Measurements from ENCODE around the gene KMT2D. TPM values are rescaled to one million over a fixed set of nuclear protein-coding genes. Genes with fewer than 3 reads are reported as not detected.

The KMT2D gene
- total RNA-seq, 2 experiments from 2014 or later, result 41.8 to 129 TPM

GRCh38 chr12:49061157-49061650, 610 bp upstream of the KMT2D start:
- POLR2A ChIA-PET, result interaction anchor here (0.6 to 1.0 kb wide), 2 partner anchors 10 to 277 kb away, joined by 3 to 5 read pairs; no protein-coding TSS in a partner anchor
- intact Hi-C loops (cut with micrococcal nuclease; ENCODE audit: unreplicated experiment), result no loop called here
- peaks cover 31% of the 10 kb centered on the region for H3K4me1 ChIP-seq (ENCODE audit: insufficient read depth, low read length, poor library complexity, severe bottlenecking)

GRCh38 chr12:49059299-49060171, 1.1 kb downstream of the KMT2D start:
- H2AFZ ChIP-seq (ENCODE audit: low read length), result peak overlapping the region; percentile 92; the same call in 1 of the 2 replicates
- CTCF ChIA-PET (ENCODE audit: unreplicated experiment), result interaction anchor here (1.0 kb wide), 1 partner anchor 63 kb away, joined by 3 read pairs; no protein-coding TSS in a partner anchor

More at GRCh38 chr12:49061157-49061650, 610 bp upstream of the KMT2D start:
- peaks cover 39% of the 10 kb centered on the region for H3K79me2 ChIP-seq (ENCODE audit: insufficient read depth, low read depth, low read length)
- H3K9me3 ChIP-seq (ENCODE audit: low read length), result no peaks in the 10 kb centered on the region
- peak overlapping the region; percentile 87 for H3K4me3 ChIP-seq (ENCODE audit: low read depth, low read length, poor library complexity, severe bottlenecking)
- H3K36me3 ChIP-seq (ENCODE audit: insufficient read depth, low read length), result peaks cover 10% of the 10 kb centered on the region; the same call in 1 of the 2 replicates
- H3K4me2 ChIP-seq (ENCODE audit: low read length), result peak overlapping the region; percentile 95
- peak overlapping the region; percentile 92; the same call in 1 of the 2 replicates for H2AFZ ChIP-seq (ENCODE audit: low read length)
- CTCF ChIA-PET (ENCODE audit: unreplicated experiment), result no interaction called here
- TF ChIP-seq EZH2phosphoT487 (IDR thresholded peaks at IDR 0.05; ENCODE audit: borderline replicate concordance, low read depth, low read length), result no peak
- TF ChIP-seq, protein P1, sequence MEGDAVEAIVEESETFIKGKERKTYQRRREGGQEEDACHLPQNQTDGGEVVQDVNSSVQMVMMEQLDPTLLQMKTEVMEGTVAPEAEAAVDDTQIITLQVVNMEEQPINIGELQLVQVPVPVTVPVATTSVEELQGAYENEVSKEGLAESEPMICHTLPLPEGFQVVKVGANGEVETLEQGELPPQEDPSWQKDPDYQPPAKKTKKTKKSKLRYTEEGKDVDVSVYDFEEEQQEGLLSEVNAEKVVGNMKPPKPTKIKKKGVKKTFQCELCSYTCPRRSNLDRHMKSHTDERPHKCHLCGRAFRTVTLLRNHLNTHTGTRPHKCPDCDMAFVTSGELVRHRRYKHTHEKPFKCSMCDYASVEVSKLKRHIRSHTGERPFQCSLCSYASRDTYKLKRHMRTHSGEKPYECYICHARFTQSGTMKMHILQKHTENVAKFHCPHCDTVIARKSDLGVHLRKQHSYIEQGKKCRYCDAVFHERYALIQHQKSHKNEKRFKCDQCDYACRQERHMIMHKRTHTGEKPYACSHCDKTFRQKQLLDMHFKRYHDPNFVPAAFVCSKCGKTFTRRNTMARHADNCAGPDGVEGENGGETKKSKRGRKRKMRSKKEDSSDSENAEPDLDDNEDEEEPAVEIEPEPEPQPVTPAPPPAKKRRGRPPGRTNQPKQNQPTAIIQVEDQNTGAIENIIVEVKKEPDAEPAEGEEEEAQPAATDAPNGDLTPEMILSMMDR (conservative IDR thresholded peaks at IDR 0.05; ENCODE audit: low read length), result no peak
- H4K20me1 ChIP-seq (ENCODE audit: insufficient read depth, low read length), result peaks cover 33% of the 10 kb centered on the region
- peak overlapping the region; percentile 72 for H3K27ac ChIP-seq (ENCODE audit: low read depth, low read length, poor library complexity, severe bottlenecking)
- H3K9me2 ChIP-seq (ENCODE audit: insufficient read depth, low read length), result no peaks in the 10 kb centered on the region
- TSS peak; percentile 61 for BruUV-seq (replicated peaks)
- no peak for DNase-seq (ENCODE audit: low spot score)

More at GRCh38 chr12:49059299-49060171, 1.1 kb downstream of the KMT2D start:
- Histone ChIP-seq H3K4me3 (ENCODE audit: low read depth, low read length, poor library complexity, severe bottlenecking) (peak overlapping the region; percentile 87), H3K4me2 (ENCODE audit: low read length) (peak overlapping the region; percentile 95), H3K4me1 (ENCODE audit: insufficient read depth, low read length, poor library complexity, severe bottlenecking) (peaks cover 40% of the 10 kb centered on the region), H4K20me1 (ENCODE audit: insufficient read depth, low read length) (peaks cover 46% of the 10 kb centered on the region), H3K36me3 (ENCODE audit: insufficient read depth, low read length) (peaks cover 24% of the 10 kb centered on the region; the same call in 1 of the 2 replicates), H3K9me3 (ENCODE audit: low read length) (no peaks in the 10 kb centered on the region), H3K9me2 (ENCODE audit: insufficient read depth, low read length) (no peaks in the 10 kb centered on the region), H3K79me2 (ENCODE audit: insufficient read depth, low read depth, low read length) (peaks cover 56% of the 10 kb centered on the region), H3K27ac (ENCODE audit: low read depth, low read length, poor library complexity, severe bottlenecking) (peak overlapping the region; percentile 72)
- DNase-seq (ENCODE audit: low spot score), result peak; percentile 72
- POLR2A ChIA-PET, result interaction anchor here (1.0 kb wide), 1 partner anchor 12 kb away, joined by 3 read pairs; no protein-coding TSS in a partner anchor
- no peak for TF ChIP-seq EZH2phosphoT487 (IDR thresholded peaks at IDR 0.05; ENCODE audit: borderline replicate concordance, low read depth, low read length)
- TF ChIP-seq, protein P1 (conservative IDR thresholded peaks at IDR 0.05; ENCODE audit: low read length), result no peak
- no TSS peak for BruUV-seq (replicated peaks)
- intact Hi-C loops (cut with micrococcal nuclease; ENCODE audit: unreplicated experiment), result loop anchor here (1.0 kb wide), 1 partner anchor 71 kb away; no protein-coding TSS in a partner anchor
